Ishikawa (cell line): ENCODE results near the gene KCNH3.

ENCODE experiments used
- CEBPB ChIP-seq: IDR thresholded peaks from 2 replicates; pipeline ENCODE4 v1.6.1; 2012
- CREB1 ChIP-seq: IDR thresholded peaks from 2 replicates; pipeline ENCODE4 v1.6.1; 2012; ENCODE audit warnings: low read depth
- EGR1 ChIP-seq: IDR thresholded peaks from 2 replicates; pipeline ENCODE4 v1.6.1; 2012
- EP300 ChIP-seq: IDR thresholded peaks from 2 replicates; pipeline ENCODE4 v1.6.1; 2012; ENCODE audit warnings: borderline replicate concordance
- FOXM1 ChIP-seq: IDR thresholded peaks from 2 replicates; pipeline ENCODE4 v1.6.1; 2012; ENCODE audit warnings: low read depth, borderline replicate concordance
- MAX ChIP-seq: IDR thresholded peaks from 2 replicates; pipeline ENCODE4 v1.6.1; 2012
- NFIC ChIP-seq: IDR thresholded peaks from 2 replicates; pipeline ENCODE4 v1.6.1; 2012
- RAD21 ChIP-seq: IDR thresholded peaks from 2 replicates; pipeline ENCODE4 v1.6.1; 2012; ENCODE audit warnings: low read depth
- REST ChIP-seq: IDR thresholded peaks from 2 replicates; pipeline ENCODE4 v1.6.1; 2012; ENCODE audit warnings: low read depth, mild to moderate bottlenecking
- TAF1 ChIP-seq: IDR thresholded peaks from 2 replicates; pipeline ENCODE4 v1.6.1; 2012; ENCODE audit warnings: low read depth, mild to moderate bottlenecking
- TCF12 ChIP-seq: IDR thresholded peaks from 2 replicates; pipeline ENCODE4 v1.6.1; 2012; ENCODE audit warnings: low read depth
- TEAD4 ChIP-seq: IDR thresholded peaks from 2 replicates; pipeline ENCODE4 v1.6.1; 2012
- USF1 ChIP-seq: IDR thresholded peaks from 2 replicates; pipeline ENCODE4 v1.6.1; 2012
- YY1 ChIP-seq: IDR thresholded peaks from 2 replicates; pipeline ENCODE4 v1.6.1; 2012; ENCODE audit warnings: low read depth
- ZBTB7A ChIP-seq: IDR thresholded peaks from 2 replicates; pipeline ENCODE4 v1.6.1; 2012; ENCODE audit warnings: low read depth

The KCNH3 gene

GRCh38 chr12:49540229-49541139 lies 1.7 kb downstream of the KCNH3 start:
- TF ChIP-seq CREB1 (no peak), REST (no peak), EP300 (no peak), TEAD4 (no peak), USF1 (no peak), YY1 (no peak), MAX (no peak), ZBTB7A (no peak), EGR1 (no peak), CEBPB (no peak), TCF12 (no peak), FOXM1 (no peak)

GRCh38 chr12:49541140-49541861 lies 2.5 kb downstream of the KCNH3 start:
- TF ChIP-seq TCF12: no peak
- no peak for TF ChIP-seq FOXM1
- TF ChIP-seq REST: no peak
- no peak for TF ChIP-seq MAX
- TF ChIP-seq RAD21: no peak
- TF ChIP-seq YY1: no peak
- no peak for TF ChIP-seq CREB1
- no peak for TF ChIP-seq EP300
- TF ChIP-seq USF1: no peak
- TF ChIP-seq TAF1: no peak
- no peak for TF ChIP-seq EGR1

GRCh38 chr12:49541911-49542505 lies 3.2 kb downstream of the KCNH3 start:
- no peak for TF ChIP-seq ZBTB7A
- TF ChIP-seq FOXM1: no peak
- no peak for TF ChIP-seq TEAD4
- TF ChIP-seq REST: no peak
- no peak for TF ChIP-seq TAF1
- no peak for TF ChIP-seq YY1
- no peak for TF ChIP-seq TCF12

GRCh38 chr12:49542592-49543160 lies 3.8 kb downstream of the KCNH3 start:
- TF ChIP-seq TCF12: no peak
- TF ChIP-seq CEBPB: no peak
- no peak for TF ChIP-seq FOXM1
- no peak for TF ChIP-seq CREB1
- no peak for TF ChIP-seq TAF1
- TF ChIP-seq TEAD4: no peak
- TF ChIP-seq ZBTB7A: no peak
- no peak for TF ChIP-seq REST
- no peak for TF ChIP-seq MAX
- no peak for TF ChIP-seq NFIC
- no peak for TF ChIP-seq YY1
- TF ChIP-seq EGR1: no peak
- no peak for TF ChIP-seq RAD21
- no peak for TF ChIP-seq USF1
- TF ChIP-seq EP300: no peak
